ENCODE data around the gene TMEM164. TPM values are rescaled to one million over a fixed set of nuclear protein-coding genes. Genes with fewer than 3 reads are reported as not detected.

Gene TMEM164
- total RNA-seq, 2 experiments from 2014 or later: 15.9 to 22.2 TPM

GRCh38 chrX:110037178-110037577 lies 34.3 kb downstream of the TMEM164 start:
- H3K4me1 Mint-ChIP-seq: peaks cover 2% of the 10 kb centered on the region
- CTCF ChIA-PET: no interaction called here
- no peaks in the 10 kb centered on the region for H3K27me3 Mint-ChIP-seq
- ATAC-seq (no peak), DNase-seq (no peak)
- no peak overlapping the region for H3K27ac Mint-ChIP-seq
- H3K4me3 Mint-ChIP-seq: no peak overlapping the region
- H3K36me3 Mint-ChIP-seq: peaks cover 12% of the 10 kb centered on the region
- no peaks in the 10 kb centered on the region for H3K9me3 Mint-ChIP-seq (ENCODE audit: low read depth)

- Mint-ChIP-seq H3K27me3 (no peaks in the 10 kb centered on the region), H3K4me1 (peaks cover 16% of the 10 kb centered on the region), H3K4me3 (no peak overlapping the region), H3K9me3 (ENCODE audit: low read depth) (no peaks in the 10 kb centered on the region), H3K27ac (no peak overlapping the region), H3K36me3 (peaks cover 12% of the 10 kb centered on the region)
- DNase-seq: no peak
- CTCF ChIA-PET: no interaction called here
- ATAC-seq: no peak
Measured at GRCh38 chrX:110038900-110039299, 36.0 kb downstream of the TMEM164 start.

- Mint-ChIP-seq H3K9me3 (ENCODE audit: low read depth) (no peaks in the 10 kb centered on the region), H3K4me3 (no peak overlapping the region), H3K27me3 (no peaks in the 10 kb centered on the region), H3K36me3 (peaks cover 11% of the 10 kb centered on the region), H3K4me1 (peaks cover 16% of the 10 kb centered on the region), H3K27ac (no peak overlapping the region)
- ATAC-seq (no peak), DNase-seq (no peak)
- CTCF ChIA-PET: no interaction called here
Measured at GRCh38 chrX:110041980-110042379, 39.1 kb downstream of the TMEM164 start.

- H3K4me1 Mint-ChIP-seq: peaks cover 16% of the 10 kb centered on the region
Measured at GRCh38 chrX:110042496-110042895, 39.6 kb downstream of the TMEM164 start.

GRCh38 chrX:110043506-110043905 lies 40.6 kb downstream of the TMEM164 start:
- Mint-ChIP-seq H3K4me1 (peaks cover 16% of the 10 kb centered on the region), H3K27ac (no peak overlapping the region), H3K4me3 (no peak overlapping the region), H3K27me3 (no peaks in the 10 kb centered on the region), H3K9me3 (ENCODE audit: low read depth) (no peaks in the 10 kb centered on the region), H3K36me3 (peaks cover 7% of the 10 kb centered on the region)
- ATAC-seq (no peak), DNase-seq (no peak)
- CTCF ChIA-PET: no interaction called here

More at GRCh38 chrX:110042496-110042895, 39.6 kb downstream of the TMEM164 start:
- CTCF ChIA-PET: no interaction called here
- no peak overlapping the region for H3K27ac Mint-ChIP-seq
- H3K36me3 Mint-ChIP-seq: peaks cover 9% of the 10 kb centered on the region
- ATAC-seq (no peak), DNase-seq (no peak)
- no peaks in the 10 kb centered on the region for H3K27me3 Mint-ChIP-seq
- H3K9me3 Mint-ChIP-seq (ENCODE audit: low read depth): no peaks in the 10 kb centered on the region
- H3K4me3 Mint-ChIP-seq: no peak overlapping the region

- Mint-ChIP-seq H3K27ac (no peak overlapping the region), H3K36me3 (peaks cover 6% of the 10 kb centered on the region), H3K9me3 (ENCODE audit: low read depth) (no peaks in the 10 kb centered on the region), H3K4me3 (no peak overlapping the region), H3K27me3 (no peaks in the 10 kb centered on the region), H3K4me1 (peaks cover 16% of the 10 kb centered on the region)
- no peak for ATAC-seq
- no peak for DNase-seq
- CTCF ChIA-PET: interaction anchor here (1.1 kb wide), 1 partner anchor 12 kb away, joined by 3 read pairs; no protein-coding TSS in a partner anchor
Measured at GRCh38 chrX:110044346-110045249, 41.7 kb downstream of the TMEM164 start.

GRCh38 chrX:110045421-110045820 lies 42.5 kb downstream of the TMEM164 start:
- Mint-ChIP-seq H3K4me3 (no peak overlapping the region), H3K27me3 (no peaks in the 10 kb centered on the region)

GRCh38 chrX:110046001-110046400 lies 43.1 kb downstream of the TMEM164 start:
- CTCF ChIA-PET: no interaction called here
- Mint-ChIP-seq H3K27ac (no peak overlapping the region), H3K9me3 (ENCODE audit: low read depth) (no peaks in the 10 kb centered on the region), H3K27me3 (no peaks in the 10 kb centered on the region), H3K4me3 (no peak overlapping the region), H3K36me3 (peaks cover 4% of the 10 kb centered on the region), H3K4me1 (peaks cover 16% of the 10 kb centered on the region)
- ATAC-seq: no peak
- no peak for DNase-seq

More at GRCh38 chrX:110045421-110045820, 42.5 kb downstream of the TMEM164 start:
- ATAC-seq: no peak
- Mint-ChIP-seq H3K4me1 (peaks cover 16% of the 10 kb centered on the region), H3K9me3 (ENCODE audit: low read depth) (no peaks in the 10 kb centered on the region), H3K36me3 (peaks cover 4% of the 10 kb centered on the region), H3K27ac (no peak overlapping the region)
- DNase-seq: no peak
- CTCF ChIA-PET: no interaction called here

- Mint-ChIP-seq H3K27ac (no peak overlapping the region), H3K27me3 (no peaks in the 10 kb centered on the region), H3K9me3 (ENCODE audit: low read depth) (no peaks in the 10 kb centered on the region), H3K4me1 (peaks cover 16% of the 10 kb centered on the region), H3K4me3 (no peak overlapping the region), H3K36me3 (peaks cover 4% of the 10 kb centered on the region)
- DNase-seq (no peak), ATAC-seq (no peak)
- CTCF ChIA-PET: no interaction called here
Measured at GRCh38 chrX:110046971-110047370, 44.1 kb downstream of the TMEM164 start.

GRCh38 chrX:110049096-110049495 lies 46.2 kb downstream of the TMEM164 start:
- no peaks in the 10 kb centered on the region for H3K27me3 Mint-ChIP-seq
- peaks cover 12% of the 10 kb centered on the region for H3K36me3 Mint-ChIP-seq
- no peak overlapping the region for H3K4me3 Mint-ChIP-seq
- CTCF ChIA-PET: no interaction called here
- ATAC-seq (no peak), DNase-seq (no peak)
- H3K4me1 Mint-ChIP-seq: no peaks in the 10 kb centered on the region
- no peak overlapping the region for H3K27ac Mint-ChIP-seq
- H3K9me3 Mint-ChIP-seq (ENCODE audit: low read depth): no peaks in the 10 kb centered on the region

GRCh38 chrX:110050386-110050785 lies 47.5 kb downstream of the TMEM164 start:
- DNase-seq: no peak
- no peaks in the 10 kb centered on the region for H3K9me3 Mint-ChIP-seq (ENCODE audit: low read depth)
- no peak overlapping the region for H3K27ac Mint-ChIP-seq
- peaks cover 15% of the 10 kb centered on the region for H3K36me3 Mint-ChIP-seq
- H3K4me3 Mint-ChIP-seq: no peak overlapping the region
- CTCF ChIA-PET: no interaction called here
- ATAC-seq: no peak
- H3K27me3 Mint-ChIP-seq: no peaks in the 10 kb centered on the region
- no peaks in the 10 kb centered on the region for H3K4me1 Mint-ChIP-seq

GRCh38 chrX:110050901-110051300 lies 48.0 kb downstream of the TMEM164 start:
- Mint-ChIP-seq H3K4me3 (no peak overlapping the region), H3K9me3 (ENCODE audit: low read depth) (no peaks in the 10 kb centered on the region), H3K27me3 (no peaks in the 10 kb centered on the region), H3K27ac (no peak overlapping the region), H3K36me3 (peaks cover 17% of the 10 kb centered on the region), H3K4me1 (peaks cover 4% of the 10 kb centered on the region)
- CTCF ChIA-PET: no interaction called here
- DNase-seq (no peak), ATAC-seq (no peak)

- Mint-ChIP-seq H3K36me3 (peaks cover 17% of the 10 kb centered on the region), H3K27ac (no peak overlapping the region), H3K4me3 (no peak overlapping the region), H3K27me3 (no peaks in the 10 kb centered on the region), H3K9me3 (ENCODE audit: low read depth) (no peaks in the 10 kb centered on the region), H3K4me1 (peaks cover 8% of the 10 kb centered on the region)
- no peak for DNase-seq
- CTCF ChIA-PET: no interaction called here
- no peak for ATAC-seq
Measured at GRCh38 chrX:110051559-110051958, 48.6 kb downstream of the TMEM164 start.

GRCh38 chrX:110052303-110052702 lies 49.4 kb downstream of the TMEM164 start:
- H3K27me3 Mint-ChIP-seq: no peaks in the 10 kb centered on the region

More at GRCh38 chrX:110052303-110052702, 49.4 kb downstream of the TMEM164 start:
- H3K9me3 Mint-ChIP-seq (ENCODE audit: low read depth): no peaks in the 10 kb centered on the region
- no peak for DNase-seq
- H3K4me1 Mint-ChIP-seq: peaks cover 9% of the 10 kb centered on the region
- CTCF ChIA-PET: no interaction called here
- no peak overlapping the region for H3K27ac Mint-ChIP-seq
- H3K36me3 Mint-ChIP-seq: peaks cover 17% of the 10 kb centered on the region
- no peak for ATAC-seq
- no peak overlapping the region for H3K4me3 Mint-ChIP-seq

Measured in activated CD8-positive, alpha-beta memory T cell treated with anti-CD3 and anti-CD28 coated beads, Interleukin-2, amount 10 ng/mL, durations not matched to agents 7 days and 5 days (primary cell).